Embryonic facial prominence (tissue), 1 donor: ENCODE measurements around the gene LRRC3.

Experiments used
- DNase-seq: peaks from one replicate; pipeline ENCODE4 v3.0.0-alpha.2; 2016; ENCODE audit errors: extremely low spot score

LRRC3 gene

DNA sequence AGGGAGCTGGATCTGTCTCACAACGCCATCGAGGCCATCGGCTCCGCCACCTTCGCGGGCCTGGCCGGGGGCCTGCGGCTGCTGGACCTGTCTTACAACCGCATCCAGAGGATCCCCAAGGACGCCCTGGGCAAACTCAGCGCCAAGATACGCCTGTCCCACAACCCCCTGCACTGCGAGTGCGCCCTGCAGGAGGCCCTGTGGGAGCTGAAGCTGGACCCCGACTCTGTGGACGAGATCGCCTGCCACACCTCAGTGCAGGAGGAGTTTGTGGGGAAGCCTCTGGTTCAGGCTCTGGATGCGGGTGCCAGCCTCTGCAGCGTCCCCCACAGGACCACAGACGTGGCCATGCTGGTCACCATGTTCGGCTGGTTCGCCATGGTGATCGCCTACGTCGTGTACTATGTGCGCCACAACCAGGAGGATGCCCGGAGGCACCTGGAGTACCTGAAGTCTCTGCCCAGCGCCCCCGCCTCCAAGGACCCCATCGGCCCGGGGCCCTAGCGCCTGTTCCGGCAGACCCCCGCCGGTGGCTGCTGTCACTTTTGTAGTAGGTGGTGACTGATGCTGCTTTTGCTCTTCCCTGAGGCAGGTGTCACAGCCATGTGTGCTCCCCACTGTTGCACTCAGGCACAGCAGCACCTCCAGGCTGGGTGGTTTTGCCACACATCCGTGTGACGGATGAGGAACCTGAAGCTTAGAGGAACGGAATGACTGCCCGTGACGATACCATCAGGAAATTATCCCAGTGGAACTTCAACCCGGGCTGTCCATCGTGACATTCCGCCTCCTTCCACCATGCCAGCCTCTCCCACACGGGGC is 1.8 kb downstream of the LRRC3 start:
- DNase-seq = no peak

GRCh38 chr21:44458971-44459711 is 3.8 kb downstream of the LRRC3 start:
- no peak for DNase-seq

DNA sequence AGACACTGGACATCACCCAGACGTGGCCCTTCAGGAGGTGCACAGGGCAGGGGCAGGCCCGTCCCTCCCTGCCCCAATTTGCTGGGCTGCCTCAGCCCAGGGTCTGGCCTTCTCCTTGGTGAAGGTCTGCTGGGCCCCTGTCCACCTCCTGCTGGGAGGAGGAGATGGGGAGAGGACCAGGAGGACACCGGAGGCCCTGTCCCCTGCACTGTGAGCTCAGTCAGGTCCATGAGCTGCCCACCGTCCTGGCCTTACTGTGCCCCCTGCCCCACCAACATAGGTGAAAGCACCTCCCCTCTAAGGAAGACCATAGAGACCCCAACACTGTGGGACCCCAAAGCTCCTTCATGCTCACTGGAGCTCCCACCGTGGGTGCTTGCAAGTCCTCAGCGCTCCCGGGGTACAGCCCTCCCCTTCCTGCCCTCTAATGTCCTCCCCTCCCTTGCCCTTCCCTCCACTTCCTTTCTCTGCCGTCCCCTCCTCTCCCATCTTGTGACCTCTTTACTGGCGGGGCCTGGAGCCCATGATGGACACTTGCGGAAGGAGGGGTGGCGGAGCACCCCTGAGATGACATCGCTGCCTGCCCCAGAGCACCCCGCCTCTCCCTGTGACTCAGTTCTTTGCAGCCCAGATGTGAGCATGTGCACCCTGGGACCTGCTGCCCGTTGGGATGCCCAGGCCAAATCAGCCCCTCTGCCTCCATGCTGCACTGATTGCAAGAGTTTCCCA is 4.6 kb downstream of the LRRC3 start:
- DNase-seq = no peak

GRCh38 chr21:44460441-44460755 is 5.1 kb downstream of the LRRC3 start:
- no peak for DNase-seq

- DNase-seq = no peak
Measured at GRCh38 chr21:44461005-44461404, 5.7 kb downstream of the LRRC3 start.

DNA sequence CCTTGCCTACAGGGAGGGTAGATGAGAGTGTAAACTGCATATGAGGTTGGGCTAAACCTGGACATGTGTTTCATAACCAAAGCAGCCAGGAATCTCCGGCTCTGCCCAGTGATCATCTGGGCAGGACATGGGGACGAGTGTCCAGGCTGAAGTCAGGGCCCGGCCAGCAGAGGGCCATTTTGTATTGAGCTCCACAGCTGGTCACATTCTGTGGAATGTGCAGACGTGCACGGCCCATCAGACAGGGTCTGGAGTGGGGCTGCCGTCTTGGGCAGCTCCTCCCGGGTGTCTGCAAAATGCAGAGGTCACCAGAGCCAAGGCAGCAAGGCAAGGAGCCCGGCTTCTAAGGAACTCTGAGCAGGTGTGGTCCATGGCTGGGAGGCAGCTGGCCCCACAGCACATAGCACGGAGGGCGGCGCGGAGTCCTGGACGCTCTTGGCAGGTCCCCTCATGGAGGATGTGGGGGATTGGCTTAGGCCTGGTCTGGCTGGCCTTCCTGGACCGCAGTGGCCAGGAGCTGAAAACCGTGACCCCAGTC is 6.2 kb downstream of the LRRC3 start:
- no peak for DNase-seq

- no peak for DNase-seq
Measured at GRCh38 chr21:44462086-44462833, 7.0 kb downstream of the LRRC3 start.

GRCh38 chr21:44462834-44463200 is 7.5 kb downstream of the LRRC3 start:
- no peak for DNase-seq

DNA sequence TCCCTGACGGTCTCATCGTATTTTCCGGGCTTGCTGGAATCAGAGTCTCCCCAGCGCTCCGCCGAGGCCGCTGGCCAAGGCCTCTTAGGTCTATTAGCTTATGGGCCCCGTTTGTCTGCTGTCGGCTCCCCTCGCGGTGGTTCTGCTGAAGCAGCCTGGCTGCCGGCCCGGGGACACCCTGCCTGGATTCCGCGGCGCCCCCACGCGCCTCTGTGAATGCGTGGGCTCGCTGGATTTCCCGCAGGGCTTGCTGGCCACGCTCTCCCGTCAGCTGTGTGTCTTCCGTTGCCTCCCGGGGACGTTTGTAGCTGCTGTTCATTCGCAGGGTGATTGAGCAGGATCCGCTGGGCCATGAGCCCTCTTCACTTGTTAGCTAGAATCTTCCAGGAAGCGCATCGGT is 8.4 kb downstream of the LRRC3 start:
- no peak for DNase-seq

GRCh38 chr21:44464351-44464750 is 9.0 kb downstream of the LRRC3 start:
- no peak for DNase-seq

- no peak for DNase-seq
Measured at GRCh38 chr21:44466351-44466954, 11.1 kb downstream of the LRRC3 start.

- DNase-seq = no peak
Measured at GRCh38 chr21:44466996-44467858, 11.9 kb downstream of the LRRC3 start.

DNA sequence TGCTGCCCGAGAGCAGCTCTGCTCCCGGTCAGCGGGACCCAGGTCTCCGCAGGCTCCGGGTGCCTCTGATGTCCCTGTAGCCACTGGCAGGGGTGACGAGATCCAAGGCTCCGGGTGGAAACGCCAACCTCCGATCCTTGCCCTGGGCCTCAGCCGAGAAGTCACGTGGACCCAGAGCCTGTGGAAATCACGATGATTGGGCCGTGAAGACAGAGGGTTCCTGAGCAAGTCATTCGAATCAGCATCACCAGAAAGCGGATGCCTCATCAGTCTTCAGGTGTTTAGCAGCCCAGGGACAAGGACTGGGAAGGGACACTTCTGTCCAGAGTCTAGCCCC is 12.5 kb downstream of the LRRC3 start:
- DNase-seq = no peak

DNA sequence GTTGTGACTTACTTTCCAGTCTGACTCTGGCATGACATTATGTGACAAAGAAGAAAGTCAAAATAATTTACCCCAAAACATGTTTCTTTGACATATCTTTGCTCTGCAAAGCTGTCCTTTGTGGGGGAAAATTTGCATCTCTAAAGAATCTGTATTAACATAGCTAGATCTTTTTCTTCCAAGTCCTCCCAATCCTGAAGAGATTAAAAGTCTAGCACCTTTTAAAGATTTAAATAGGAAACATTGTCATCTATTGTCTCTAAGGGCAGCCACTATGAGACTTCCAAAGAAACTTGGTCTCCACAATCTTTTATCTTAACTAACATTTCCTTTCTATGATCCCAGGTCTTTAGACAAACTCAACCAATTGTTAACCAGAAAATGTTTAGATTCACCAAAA is 16.0 kb downstream of the LRRC3 start:
- DNase-seq = no peak

DNA sequence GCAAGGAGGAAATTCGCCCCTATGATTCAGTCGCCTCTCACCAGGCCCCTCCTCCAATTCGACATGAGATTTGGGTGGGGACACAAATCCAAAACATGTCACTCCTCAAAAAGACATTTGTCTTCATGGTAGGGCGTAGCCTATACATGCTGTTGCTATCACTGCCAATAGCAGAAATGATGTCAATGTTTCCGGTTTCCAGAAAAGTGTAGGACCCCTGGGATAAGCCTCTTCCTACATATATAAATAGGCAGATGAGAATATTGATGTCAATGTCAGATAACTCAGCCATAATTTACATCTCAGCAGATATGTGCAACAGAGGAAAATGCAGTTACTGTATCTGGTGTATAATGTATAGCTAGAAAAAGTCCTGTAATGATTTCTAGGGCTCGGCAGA is 16.7 kb downstream of the LRRC3 start:
- DNase-seq = no peak

DNA sequence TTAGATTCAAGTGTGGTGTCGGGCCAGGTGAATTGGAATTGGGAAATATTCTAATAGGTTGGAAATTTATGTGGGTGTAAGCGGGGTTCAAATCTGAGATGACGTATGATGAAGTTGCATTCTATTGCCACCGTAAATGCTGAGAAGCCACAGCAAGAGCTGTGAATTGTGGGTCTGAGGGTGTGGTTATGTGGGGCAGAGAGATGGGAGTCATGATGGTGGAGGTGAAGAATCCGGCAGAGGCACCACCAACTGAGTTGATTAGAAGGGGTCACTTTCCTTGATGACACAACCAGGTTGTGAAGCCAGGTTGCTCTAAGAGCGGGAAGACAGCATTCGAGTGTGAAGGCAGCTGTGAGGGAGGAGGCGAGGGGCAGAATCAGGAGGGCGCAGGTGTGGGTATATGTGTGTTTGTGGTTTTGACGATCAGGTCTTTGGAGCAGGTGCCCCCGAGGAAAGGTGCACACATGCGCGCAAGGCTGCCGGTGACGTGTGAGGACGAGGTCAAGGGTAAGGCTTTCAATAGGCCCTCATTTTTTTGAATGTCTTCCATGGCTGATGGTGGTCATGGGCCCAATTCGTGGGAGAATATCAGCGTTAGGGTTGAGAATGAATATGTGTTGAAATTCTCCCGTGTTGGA is 18.7 kb downstream of the LRRC3 start:
- no peak for DNase-seq

DNA sequence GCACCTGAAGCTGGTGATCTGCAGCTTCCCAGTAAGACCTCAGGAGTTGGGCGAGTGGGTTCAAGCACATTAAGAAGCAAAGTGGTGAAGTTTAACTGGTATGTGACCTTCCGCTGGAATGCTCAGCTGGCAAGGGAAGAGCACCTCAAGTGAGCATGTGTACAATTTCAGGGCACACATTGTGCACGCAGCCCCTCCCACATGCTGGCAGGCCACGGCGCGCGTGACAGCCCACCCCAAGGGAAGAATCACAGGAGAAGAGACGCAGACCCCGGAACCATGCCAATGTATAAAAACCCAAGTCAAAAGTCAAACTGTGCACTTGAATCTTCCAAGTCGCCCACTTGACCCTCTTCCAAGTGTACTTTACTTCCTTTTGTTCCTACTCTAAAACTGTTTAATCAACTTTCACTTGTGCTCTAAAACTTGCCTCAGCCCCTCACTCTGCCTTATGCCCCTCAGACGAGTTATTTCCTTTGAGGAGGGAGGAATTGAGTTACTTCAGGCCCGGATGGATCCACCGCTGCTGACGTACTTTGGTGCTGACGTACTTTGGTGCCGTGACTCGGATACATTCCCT is 20.0 kb downstream of the LRRC3 start:
- DNase-seq = no peak

DNA sequence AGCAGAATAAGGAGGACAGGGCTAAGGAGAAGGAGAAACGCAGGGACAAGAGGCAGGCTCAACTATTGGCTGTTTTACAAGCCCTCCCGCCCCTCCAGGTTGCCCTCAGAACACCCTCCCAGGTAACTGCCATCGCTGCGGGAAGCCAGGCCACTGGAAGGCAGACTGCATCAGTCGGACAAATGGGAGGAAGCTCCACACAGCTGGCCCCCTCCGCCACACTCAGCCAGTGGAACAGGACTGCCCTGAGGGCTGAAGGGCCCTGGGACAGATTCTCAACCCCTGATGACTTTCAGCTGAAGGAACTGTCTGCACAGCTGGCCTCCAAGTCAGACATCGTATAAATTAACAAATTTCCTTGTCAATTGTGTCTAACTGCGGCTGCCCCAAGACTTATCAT is 21.8 kb downstream of the LRRC3 start:
- no peak for DNase-seq

DNA sequence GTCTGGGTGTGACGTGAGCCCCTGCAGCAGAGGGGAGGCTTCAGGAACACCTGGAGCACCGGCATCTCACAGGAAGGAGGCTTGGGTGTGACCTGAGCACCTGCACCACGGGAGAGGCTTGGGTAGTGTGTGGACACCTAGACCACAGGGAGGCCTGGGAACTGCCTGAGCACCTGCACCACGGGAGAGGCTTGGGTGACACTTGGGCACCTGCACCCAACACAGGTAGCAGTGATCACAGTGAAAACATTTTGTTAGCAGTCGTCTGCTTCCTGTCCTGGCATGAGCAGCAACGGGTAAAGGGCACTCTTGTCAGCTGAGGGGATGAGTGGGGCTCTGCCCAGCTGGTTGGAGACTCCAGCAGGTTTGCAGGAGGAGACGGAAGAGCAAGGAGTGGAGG is 22.4 kb downstream of the LRRC3 start:
- no peak for DNase-seq
